Endothelial cell of hepatic sinusoid (primary cell): Measurements from ENCODE around the gene ULK3.

Source experiments
- in situ Hi-C: cut with HindIII; loops from 2 replicates; pipeline ENCODE4 v1.10.0; 2017; ENCODE audit warnings: low sequenced_read_pairs

Gene ULK3

GRCh38 chr15:74787251-74788041 lies 55.5 kb downstream of the ULK3 start:
- in situ Hi-C loops = no loop called here

GRCh38 chr15:74786551-74787165 lies 56.3 kb downstream of the ULK3 start:
- in situ Hi-C loops = no loop called here
